Stimulated activated naive B cell treated with anti-CD40 and anti-IgM and Interleukin-4, amounts not matched to agents 10 μg/mL and 1 μg/mL and 100 μg/mL, for 72 hours (primary cell): ENCODE data around the gene DDX27.

Source experiments
- ATAC-seq, 2 donors: fragments of 150-1000 bp; cut with Tn5 transposase; replicated peaks; 2 replicates each; pipeline ENCODE4 v1.10.0; 2021; ENCODE audit warnings: moderate library complexity in 1 of 2
- DNase-seq: peaks from one replicate; pipeline ENCODE4 v3.0.0; 2021
- H3K27ac Mint-ChIP-seq: one replicate; pipeline ENCODE4 v1.8.0; 2022; ENCODE audit warnings: mild to moderate bottlenecking, mixed read lengths
- H3K27me3 Mint-ChIP-seq, 2 donors: one replicate each; pipeline ENCODE4 v1.8.0; 2022; ENCODE audit warnings: mixed read lengths in 2 of 2
- H3K36me3 Mint-ChIP-seq, 2 donors: one replicate each; pipeline ENCODE4 v1.8.0; 2022; ENCODE audit warnings: mixed read lengths in 2 of 2, mild to moderate bottlenecking in 1 of 2
- H3K4me1 Mint-ChIP-seq, 2 donors: one replicate each; pipeline ENCODE4 v1.8.0; 2022; ENCODE audit warnings: mixed read lengths in 2 of 2, mild to moderate bottlenecking in 1 of 2
- H3K4me3 Mint-ChIP-seq, 2 donors: one replicate each; pipeline ENCODE4 v1.8.0; 2022; ENCODE audit warnings: mild to moderate bottlenecking in 2 of 2, mixed read lengths in 2 of 2, moderate library complexity in 1 of 2
- H3K9me3 Mint-ChIP-seq, 2 donors: one replicate each; pipeline ENCODE4 v1.8.0; 2022; ENCODE audit warnings: mixed read lengths in 2 of 2, mild to moderate bottlenecking in 1 of 2

DDX27 gene

DNA sequence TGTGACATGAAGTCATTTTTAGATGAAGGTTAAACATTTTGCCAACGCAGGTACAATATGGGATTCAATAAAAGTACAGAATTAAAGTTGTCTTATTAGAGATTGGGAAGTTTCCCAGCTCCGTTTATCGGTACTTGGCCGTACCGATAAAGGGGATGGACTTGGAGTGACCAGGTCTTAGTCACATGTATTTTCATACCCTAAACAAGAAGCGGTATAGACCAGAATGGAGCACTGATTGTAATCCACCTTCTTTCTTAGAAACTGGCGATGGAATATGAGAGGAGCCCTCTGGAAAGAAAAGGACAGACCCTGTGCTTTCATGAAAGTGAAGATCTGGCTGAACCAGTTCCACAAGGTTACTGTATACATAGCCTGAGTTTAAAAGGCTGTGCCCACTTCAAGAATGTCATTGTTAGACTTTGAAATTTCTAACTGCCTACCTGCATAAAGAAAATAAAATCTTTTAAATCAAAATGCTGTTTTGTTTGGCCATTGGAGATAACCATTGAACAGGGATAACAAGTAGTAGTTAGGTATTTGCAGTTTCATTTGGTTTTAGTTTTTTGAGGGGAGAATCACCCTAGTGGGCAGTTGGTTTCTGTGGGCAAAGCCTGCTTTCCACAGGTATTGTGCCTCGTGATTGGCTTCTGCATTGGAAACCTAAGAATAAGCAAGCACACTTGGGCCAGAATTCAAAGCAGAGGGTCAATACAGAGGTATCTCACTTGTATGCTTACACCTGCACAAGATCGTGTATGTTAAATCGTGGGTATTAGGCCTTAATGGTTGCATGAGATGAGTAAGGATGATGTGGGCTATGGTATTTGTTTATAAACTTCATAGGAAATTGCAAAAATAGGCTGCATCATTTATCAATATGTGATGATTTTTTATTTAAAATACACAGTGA, 69.8 kb downstream of the DDX27 start:
- Mint-ChIP-seq H3K4me3 (peak overlapping the region in 1 of 2 donors; percentile 21), H3K4me1 (peaks cover 39 to 64% of the 10 kb centered on the region in 2 donors), H3K27me3 (no peaks in the 10 kb centered on the region), H3K27ac (peak overlapping the region; percentile 69), H3K9me3 (peaks cover 23 to 33% of the 10 kb centered on the region in 2 donors), H3K36me3 (peaks cover 86 to 90% of the 10 kb centered on the region in 2 donors)
- DNase-seq (no peak), ATAC-seq (no peak)

DNA sequence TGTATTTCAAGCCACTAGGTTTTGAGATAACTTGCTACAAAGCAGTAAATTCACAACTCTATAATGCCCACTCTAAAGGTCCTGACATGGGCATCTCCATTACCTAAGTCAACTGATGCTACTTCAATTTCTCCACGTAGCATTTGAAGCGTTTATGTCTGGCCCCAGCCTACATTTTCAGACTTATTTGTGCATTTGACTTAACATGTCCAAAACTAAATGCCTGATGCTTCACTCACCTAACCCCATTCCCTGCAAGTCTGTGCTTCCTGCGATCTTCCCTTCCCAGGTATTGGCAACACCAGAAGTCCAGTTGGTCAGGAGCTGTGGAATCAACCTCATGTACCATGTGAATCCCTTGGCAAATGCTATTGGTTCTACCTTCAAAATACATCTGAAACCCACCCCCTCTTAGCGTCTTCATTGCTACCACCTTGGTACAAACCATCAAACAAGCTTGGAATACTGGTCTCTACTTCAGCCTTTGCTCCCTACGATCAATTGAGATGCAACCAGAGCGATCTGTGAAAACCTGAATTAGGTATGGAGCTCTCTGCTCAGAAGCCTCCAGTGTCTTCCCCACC, 71.5 kb downstream of the DDX27 start:
- peaks cover 83 to 85% of the 10 kb centered on the region in 2 donors for H3K36me3 Mint-ChIP-seq
- H3K4me3 Mint-ChIP-seq = peak overlapping the region in 1 of 2 donors; percentile 57
- peaks cover 17 to 26% of the 10 kb centered on the region in 2 donors for H3K9me3 Mint-ChIP-seq
- peak overlapping the region; percentile 89 for H3K27ac Mint-ChIP-seq
- no peaks in the 10 kb centered on the region for H3K27me3 Mint-ChIP-seq
- peak in 1 of 2 donors; percentile 35 for ATAC-seq
- no peak for DNase-seq
- peaks cover 29 to 48% of the 10 kb centered on the region in 2 donors for H3K4me1 Mint-ChIP-seq

GRCh38 chr20:49291200-49291599, 72.0 kb downstream of the DDX27 start:
- DNase-seq = no peak
- peaks cover 80 to 82% of the 10 kb centered on the region in 2 donors for H3K36me3 Mint-ChIP-seq
- H3K27me3 Mint-ChIP-seq = no peaks in the 10 kb centered on the region
- H3K9me3 Mint-ChIP-seq = peaks cover 14 to 21% of the 10 kb centered on the region in 2 donors
- peak overlapping the region; percentile 8 to 57 for H3K4me3 Mint-ChIP-seq
- H3K4me1 Mint-ChIP-seq = peaks cover 25 to 43% of the 10 kb centered on the region in 2 donors
- H3K27ac Mint-ChIP-seq = peak overlapping the region; percentile 15
- ATAC-seq = peak; percentile 22 to 44

DNA sequence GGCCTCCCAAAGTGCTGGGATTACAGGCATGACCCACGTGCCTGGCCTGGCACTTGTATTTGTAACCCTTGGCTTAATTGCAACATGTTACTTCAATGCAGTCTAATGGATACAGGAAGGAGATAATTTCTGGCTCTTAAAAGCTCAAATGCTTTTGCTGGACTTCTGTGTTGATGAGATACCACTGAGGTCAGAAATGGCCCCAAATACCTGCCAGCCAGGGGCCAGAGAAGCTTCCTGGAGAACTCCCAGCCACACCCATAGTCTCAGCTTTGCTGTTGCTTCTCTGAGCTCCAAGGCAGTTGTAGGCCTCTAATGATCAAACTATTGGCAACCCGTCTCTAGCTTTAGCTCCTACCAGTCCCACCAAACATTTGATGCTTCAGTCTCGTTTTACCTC, 72.8 kb downstream of the DDX27 start:
- Mint-ChIP-seq H3K27ac (peak overlapping the region; percentile 82), H3K27me3 (no peaks in the 10 kb centered on the region), H3K4me3 (no peak overlapping the region), H3K4me1 (peaks cover 17 to 35% of the 10 kb centered on the region in 2 donors), H3K36me3 (peaks cover 75 to 80% of the 10 kb centered on the region in 2 donors), H3K9me3 (peaks cover 7 to 14% of the 10 kb centered on the region in 2 donors)
- no peak for DNase-seq
- ATAC-seq = no peak

GRCh38 chr20:49293122-49293521, 73.9 kb downstream of the DDX27 start:
- Mint-ChIP-seq H3K36me3 (peaks cover 68 to 77% of the 10 kb centered on the region in 2 donors), H3K9me3 (peaks cover 4 to 9% of the 10 kb centered on the region in 2 donors), H3K27me3 (no peaks in the 10 kb centered on the region), H3K27ac (no peak overlapping the region), H3K4me1 (peaks cover 15 to 30% of the 10 kb centered on the region in 2 donors), H3K4me3 (no peak overlapping the region)
- no peak for ATAC-seq
- DNase-seq = no peak
